Esophagus muscularis mucosa (tissue), 3 donors: Measurements from ENCODE around the gene EMC8.

Experiments used
- POLR2A ChIP-seq: fragments of 450-650 bp; IDR thresholded peaks from one replicate; pipeline ENCODE4 v1.6.1; 2017; ENCODE audit warnings: antibody characterized with exemption, moderate library complexity, mild to moderate bottlenecking, low read depth
- POLR2AphosphoS5 ChIP-seq, 2 donors: sonication (generic); formaldehyde crosslinking; IDR thresholded peaks; one replicate each; pipeline ENCODE4 v1.6.1; 2017; ENCODE audit warnings: antibody characterized with exemption in 2 of 2
- TF ChIP-seq, protein P1 (sequence below), 3 experiments: fragments of 200-600 bp in 2 of 3; fragments of 450-650 bp in 1 of 3; sonication (generic) in 2 of 3; IDR thresholded peaks; one replicate each; pipeline ENCODE4 v1.5.1; 2017 to 2019; ENCODE audit warnings: antibody characterized with exemption in 3 of 3, mild to moderate bottlenecking in 2 of 3, moderate library complexity in 1 of 3

DNA sequence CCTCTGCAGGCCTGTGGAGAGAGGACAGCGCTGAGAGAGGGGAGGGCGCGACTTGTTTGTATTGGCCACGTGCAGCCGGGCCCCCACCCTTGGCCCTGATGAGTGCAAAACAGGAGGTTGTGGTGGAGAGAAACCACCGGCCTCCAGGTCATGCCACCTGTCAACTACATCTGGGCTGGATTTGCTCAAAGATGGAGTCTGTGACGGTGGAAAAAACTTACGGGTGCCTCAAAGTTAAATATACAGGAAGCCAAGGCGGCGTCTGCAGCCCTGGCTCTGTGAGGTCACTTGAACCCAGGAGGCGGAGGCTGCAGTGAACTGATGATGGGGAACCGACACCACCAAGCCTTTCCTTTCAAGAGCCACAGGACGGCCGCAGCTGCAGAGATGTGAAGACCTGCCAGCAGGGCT lies 64.1 kb downstream of the EMC8 start:
- TF ChIP-seq, protein P1, sequence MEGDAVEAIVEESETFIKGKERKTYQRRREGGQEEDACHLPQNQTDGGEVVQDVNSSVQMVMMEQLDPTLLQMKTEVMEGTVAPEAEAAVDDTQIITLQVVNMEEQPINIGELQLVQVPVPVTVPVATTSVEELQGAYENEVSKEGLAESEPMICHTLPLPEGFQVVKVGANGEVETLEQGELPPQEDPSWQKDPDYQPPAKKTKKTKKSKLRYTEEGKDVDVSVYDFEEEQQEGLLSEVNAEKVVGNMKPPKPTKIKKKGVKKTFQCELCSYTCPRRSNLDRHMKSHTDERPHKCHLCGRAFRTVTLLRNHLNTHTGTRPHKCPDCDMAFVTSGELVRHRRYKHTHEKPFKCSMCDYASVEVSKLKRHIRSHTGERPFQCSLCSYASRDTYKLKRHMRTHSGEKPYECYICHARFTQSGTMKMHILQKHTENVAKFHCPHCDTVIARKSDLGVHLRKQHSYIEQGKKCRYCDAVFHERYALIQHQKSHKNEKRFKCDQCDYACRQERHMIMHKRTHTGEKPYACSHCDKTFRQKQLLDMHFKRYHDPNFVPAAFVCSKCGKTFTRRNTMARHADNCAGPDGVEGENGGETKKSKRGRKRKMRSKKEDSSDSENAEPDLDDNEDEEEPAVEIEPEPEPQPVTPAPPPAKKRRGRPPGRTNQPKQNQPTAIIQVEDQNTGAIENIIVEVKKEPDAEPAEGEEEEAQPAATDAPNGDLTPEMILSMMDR (IDR thresholded peaks at IDR 0.05) = no peak
- no peak for TF ChIP-seq POLR2AphosphoS5 (IDR thresholded peaks at IDR 0.05)
- TF ChIP-seq POLR2A = no peak
